HEK293 (cell line): ENCODE measurements around the gene LAMA2.

Experiments
- CTCF ChIA-PET: fragments of 350-600 bp; formaldehyde crosslinking; extraction: SDS; loops from one replicate; lab custom pipeline; 2021; ENCODE audit warnings: antibody characterized with exemption; lab: Yijun Ruan, JAX
- POLR2A ChIA-PET: fragments of 300-600 bp; formaldehyde crosslinking; extraction: SDS; loops from one replicate; lab custom pipeline; 2020; ENCODE audit warnings: antibody characterized with exemption, inconsistent platforms; lab: Yijun Ruan, JAX
- H3K27ac ChIP-seq: fragments of 200-500 bp; sonication (Bioruptor generic); 2 replicates; pipeline ENCODE4 v1.5.1; 2014; ENCODE audit warnings: low read depth, low read length, control low read depth, inconsistent platforms; ENCODE audit errors: extremely low read depth
- H3K36me3 ChIP-seq, 2 experiments: fragments of 200-500 bp in 1 of 2; sonication (Bioruptor generic) in 1 of 2; 1 replicate in 1 of 2; 2 replicates in 1 of 2; pipeline ENCODE4 v1.5.1; 2014 to 2017; ENCODE audit warnings: inconsistent platforms in 2 of 2, low read length in 2 of 2; ENCODE audit not compliant: control insufficient read depth in 2 of 2, insufficient read depth in 1 of 2
- H3K4me1 ChIP-seq: fragments of 200-500 bp; sonication (Bioruptor generic); 2 replicates; pipeline ENCODE4 v1.5.1; 2014; ENCODE audit warnings: mild to moderate bottlenecking, low read length, inconsistent platforms; ENCODE audit not compliant: control insufficient read depth, insufficient read depth
- H3K4me3 ChIP-seq: 2 replicates; pipeline ENCODE4 v1.5.1; 2011; ENCODE audit warnings: low read depth, mild to moderate bottlenecking, control low read depth, low read length, moderate library complexity
- H3K9me3 ChIP-seq: fragments of 200-500 bp; sonication (Bioruptor generic); 2 replicates; pipeline ENCODE4 v1.5.1; 2014; ENCODE audit warnings: low read depth, low read length, inconsistent platforms; ENCODE audit not compliant: control insufficient read depth, insufficient read depth
- CTCF ChIP-seq: fragments of 450-650 bp; formaldehyde crosslinking; IDR thresholded peaks from 2 replicates; pipeline ENCODE4 v1.5.1; 2016; ENCODE audit warnings: missing biosample characterization, missing genetic modification characterization
- HOXA7 ChIP-seq: sonication (generic); formaldehyde crosslinking; IDR thresholded peaks from 2 replicates; pipeline ENCODE4 v1.8.1; 2022; ENCODE audit warnings: missing genetic modification reagents, borderline replicate concordance
- HOXC10 ChIP-seq: sonication (generic); formaldehyde crosslinking; IDR thresholded peaks from 2 replicates; pipeline ENCODE4 v1.8.1; 2023; ENCODE audit warnings: mild to moderate bottlenecking, missing genetic modification reagents
- ZBTB44 ChIP-seq: fragments of 450-650 bp; IDR thresholded peaks from 2 replicates; pipeline ENCODE4 v1.5.1; 2018; ENCODE audit warnings: missing biosample characterization, mild to moderate bottlenecking, missing genetic modification characterization
- ZBTB49 ChIP-seq: fragments of 450-650 bp; formaldehyde crosslinking; IDR thresholded peaks from 2 replicates; pipeline ENCODE4 v1.5.1; 2016; ENCODE audit warnings: missing biosample characterization, missing genetic modification characterization, low read depth
- ZFHX2 ChIP-seq: fragments of 450-650 bp; formaldehyde crosslinking; conservative IDR thresholded peaks from 2 replicates; pipeline ENCODE4 v1.5.1; 2016; ENCODE audit warnings: missing biosample characterization, missing genetic modification characterization
- ZIC2 ChIP-seq: fragments of 450-650 bp; formaldehyde crosslinking; IDR thresholded peaks from 2 replicates; pipeline ENCODE4 v1.5.1; 2016; ENCODE audit warnings: missing biosample characterization, missing genetic modification characterization
- ZNF114 ChIP-seq: fragments of 450-650 bp; formaldehyde crosslinking; IDR thresholded peaks from 2 replicates; pipeline ENCODE4 v1.5.0; 2017; ENCODE audit warnings: missing biosample characterization, missing genetic modification characterization
- ZNF146 ChIP-seq: fragments of 450-650 bp; formaldehyde crosslinking; IDR thresholded peaks from 2 replicates; pipeline ENCODE4 v1.5.1; 2016; ENCODE audit warnings: missing biosample characterization, missing genetic modification characterization
- ZNF157 ChIP-seq: fragments of 450-650 bp; formaldehyde crosslinking; IDR thresholded peaks from 2 replicates; pipeline ENCODE4 v1.5.1; 2016; ENCODE audit warnings: missing biosample characterization, missing genetic modification characterization
- ZNF16 ChIP-seq: fragments of 450-650 bp; formaldehyde crosslinking; IDR thresholded peaks from 2 replicates; pipeline ENCODE4 v1.5.1; 2016; ENCODE audit warnings: low read depth, missing biosample characterization, missing genetic modification characterization
- ZNF280D ChIP-seq: fragments of 450-650 bp; formaldehyde crosslinking; IDR thresholded peaks from 2 replicates; pipeline ENCODE4 v1.5.1; 2016; ENCODE audit warnings: missing biosample characterization, missing genetic modification characterization
- ZNF510 ChIP-seq: fragments of 450-650 bp; formaldehyde crosslinking; IDR thresholded peaks from 2 replicates; pipeline ENCODE4 v1.5.1; 2018; ENCODE audit warnings: mild to moderate bottlenecking, missing genetic modification characterization, missing biosample characterization; ENCODE audit not compliant: insufficient replicate concordance
- ZNF521 ChIP-seq: fragments of 450-650 bp; formaldehyde crosslinking; IDR thresholded peaks from 2 replicates; pipeline ENCODE4 v1.5.1; 2017; ENCODE audit warnings: missing biosample characterization, mild to moderate bottlenecking, missing genetic modification characterization
- ZNF548 ChIP-seq: fragments of 450-650 bp; formaldehyde crosslinking; IDR thresholded peaks from 2 replicates; pipeline ENCODE4 v1.5.1; 2016; ENCODE audit warnings: missing biosample characterization, missing genetic modification characterization
- ZNF623 ChIP-seq: fragments of 450-650 bp; formaldehyde crosslinking; IDR thresholded peaks from 2 replicates; pipeline ENCODE4 v1.5.1; 2016; ENCODE audit warnings: missing biosample characterization, missing genetic modification characterization
- ZNF624 ChIP-seq: fragments of 450-650 bp; formaldehyde crosslinking; IDR thresholded peaks from 2 replicates; pipeline ENCODE4 v1.5.1; 2017; ENCODE audit warnings: missing biosample characterization, missing genetic modification characterization
- ZNF639 ChIP-seq: fragments of 450-650 bp; formaldehyde crosslinking; IDR thresholded peaks from 2 replicates; pipeline ENCODE4 v1.5.1; 2016; ENCODE audit warnings: missing biosample characterization, missing genetic modification characterization
- ZNF777 ChIP-seq: fragments of 450-650 bp; formaldehyde crosslinking; IDR thresholded peaks from 2 replicates; pipeline ENCODE4 v1.5.1; 2017; ENCODE audit warnings: missing biosample characterization, missing genetic modification characterization, borderline replicate concordance
- ZNF791 ChIP-seq: fragments of 450-650 bp; formaldehyde crosslinking; IDR thresholded peaks from 2 replicates; pipeline ENCODE4 v1.5.1; 2016; ENCODE audit warnings: missing biosample characterization, missing genetic modification characterization

Gene LAMA2

GRCh38 chr6:129481706-129482105 lies 598.8 kb downstream of the LAMA2 start:
- CTCF ChIA-PET = interaction anchor here (1.3 kb wide), 1 partner anchor 18 kb away, joined by 3 read pairs; no protein-coding TSS in a partner anchor
- Histone ChIP-seq H3K4me1 (no peaks in the 10 kb centered on the region), H3K36me3 (no peaks in the 10 kb centered on the region), H3K9me3 (no peaks in the 10 kb centered on the region)
- no peak for TF ChIP-seq ZNF791 (tag by site-specific recombination)
- no peak for TF ChIP-seq ZNF624 (tag by site-specific recombination)
- no peak for TF ChIP-seq ZBTB49
- TF ChIP-seq ZNF510 (tag by site-specific recombination) = no peak
- TF ChIP-seq ZNF16 (tag by site-specific recombination) = no peak
- TF ChIP-seq ZNF548 (tag by site-specific recombination) = no peak
- no peak for TF ChIP-seq ZFHX2 (tag by site-specific recombination)
- TF ChIP-seq CTCF (tag by site-specific recombination) = no peak
- TF ChIP-seq ZBTB44 = no peak
- TF ChIP-seq ZIC2 (tag by site-specific recombination) = no peak
- TF ChIP-seq, all 188 proteins: peak for 0
- Histone ChIP-seq H3K4me3 (no peak overlapping the region), H3K27ac (no peak overlapping the region)
- POLR2A ChIA-PET = no interaction called here

- Histone ChIP-seq H3K4me3 (no peak overlapping the region), H3K27ac (no peak overlapping the region), H3K36me3 (no peaks in the 10 kb centered on the region), H3K9me3 (no peaks in the 10 kb centered on the region), H3K4me1 (peaks cover 3% of the 10 kb centered on the region)
- TF ChIP-seq HOXA7 (CRISPR knock-in tag) = no peak
- TF ChIP-seq ZNF639 (tag by site-specific recombination) = no peak
- TF ChIP-seq ZNF623 (tag by site-specific recombination) = no peak
- no peak for TF ChIP-seq ZNF521 (tag by site-specific recombination)
- no peak for TF ChIP-seq ZNF280D (tag by site-specific recombination)
- no peak for TF ChIP-seq ZNF114 (tag by site-specific recombination)
- no peak for TF ChIP-seq ZIC2 (tag by site-specific recombination)
- TF ChIP-seq HOXC10 = no peak
- no peak for TF ChIP-seq ZNF146 (tag by site-specific recombination)
- TF ChIP-seq ZNF777 (tag by site-specific recombination) = no peak
- no peak for TF ChIP-seq ZNF157
- CTCF ChIA-PET = interaction anchor here (0.5 to 1.5 kb wide), 4 partner anchors 15 to 1975 kb away, joined by 3 to 6 read pairs (median 4); no protein-coding TSS in a partner anchor
- POLR2A ChIA-PET = no interaction called here
Observed at GRCh38 chr6:129485746-129486145, 602.8 kb downstream of the LAMA2 start.
